GM08714 (cell line): Measurements from ENCODE around the gene CELA3B.
"Not testable (repeated sequence)": the region's sequence is repeated elsewhere in the genome, so short reads cannot be mapped to it uniquely, and the experiment has no call there.

Source experiments
- H3K4me3 ChIP-seq: fragments of 200-500 bp; sonication (Bioruptor generic); 2 replicates; pipeline ENCODE4 v1.5.1; 2014; ENCODE audit warnings: mild to moderate bottlenecking, low read length, inconsistent platforms
- ZNF274 ChIP-seq: IDR thresholded peaks from 2 replicates; pipeline ENCODE4 v1.6.1; 2012; ENCODE audit warnings: mild to moderate bottlenecking, low read depth, low read length

Gene CELA3B

GRCh38 chr1:21976703-21977239 is at the start of gene CELA3B:
Gene CELA3B (plus strand): TSS chr1:21977022. CDS start chr1:21977040, 18 bp downstream.
- not testable (repeated sequence) for H3K4me3 ChIP-seq

DNA sequence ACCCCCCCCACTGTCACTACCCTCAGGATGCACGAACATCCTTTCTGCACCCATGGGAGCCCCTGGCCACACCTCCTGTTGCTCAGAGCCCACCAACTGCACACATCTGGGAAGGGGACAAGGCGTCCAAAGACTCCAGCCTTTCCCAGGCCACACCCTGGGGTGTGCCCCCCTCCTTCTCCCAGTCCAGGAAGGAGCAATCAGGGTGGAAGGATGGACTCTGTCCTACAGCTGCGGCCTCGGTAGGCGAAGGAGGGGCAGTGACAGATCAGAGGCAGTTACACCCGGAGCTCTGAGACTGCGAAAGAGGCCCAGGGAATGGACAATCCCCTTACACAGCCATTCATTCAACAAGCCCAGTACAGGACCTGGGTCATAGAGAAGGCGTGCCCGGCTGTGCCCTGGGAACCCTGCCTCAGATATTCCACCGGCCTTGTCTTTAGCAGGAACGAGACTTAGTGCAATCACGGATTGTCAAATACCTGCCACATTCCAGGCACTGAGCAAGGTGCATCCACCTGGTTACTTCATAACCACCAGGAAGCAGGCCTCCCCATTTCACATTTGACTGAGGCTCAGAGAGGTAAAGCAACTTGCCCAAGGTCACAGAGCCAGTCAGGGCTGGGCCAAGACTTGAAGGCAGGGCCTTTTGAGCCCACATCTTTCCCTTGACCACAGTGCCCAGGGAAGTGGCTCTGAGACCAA is 49.1 kb upstream of the CELA3B start:
- H3K4me3 ChIP-seq, result no peak overlapping the region
- no peak for TF ChIP-seq ZNF274

DNA sequence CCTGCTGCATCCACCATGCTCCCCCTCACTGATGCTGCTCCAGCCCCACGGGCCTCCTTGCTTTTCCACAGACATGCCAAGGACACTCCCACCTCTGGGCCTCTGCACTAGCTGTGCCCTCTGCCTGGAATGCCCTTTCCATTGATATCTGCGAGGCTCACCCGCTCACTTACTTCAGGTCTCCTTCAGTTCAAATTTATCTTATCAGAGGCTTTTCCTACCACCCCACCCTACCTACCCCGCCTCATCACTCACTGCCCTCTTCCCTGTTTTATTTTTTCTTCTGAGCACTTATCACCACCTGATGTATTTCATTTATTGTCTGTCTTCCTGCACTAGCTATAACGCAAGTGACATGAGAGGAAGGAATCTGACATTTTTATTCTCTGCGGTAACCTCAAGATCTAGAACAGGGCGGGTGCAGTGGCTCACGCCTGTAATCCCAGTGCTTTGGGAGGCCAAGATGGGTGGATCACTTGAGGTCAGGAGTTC is 46.7 kb upstream of the CELA3B start:
- TF ChIP-seq ZNF274, result no peak
- H3K4me3 ChIP-seq, result no peak overlapping the region

DNA sequence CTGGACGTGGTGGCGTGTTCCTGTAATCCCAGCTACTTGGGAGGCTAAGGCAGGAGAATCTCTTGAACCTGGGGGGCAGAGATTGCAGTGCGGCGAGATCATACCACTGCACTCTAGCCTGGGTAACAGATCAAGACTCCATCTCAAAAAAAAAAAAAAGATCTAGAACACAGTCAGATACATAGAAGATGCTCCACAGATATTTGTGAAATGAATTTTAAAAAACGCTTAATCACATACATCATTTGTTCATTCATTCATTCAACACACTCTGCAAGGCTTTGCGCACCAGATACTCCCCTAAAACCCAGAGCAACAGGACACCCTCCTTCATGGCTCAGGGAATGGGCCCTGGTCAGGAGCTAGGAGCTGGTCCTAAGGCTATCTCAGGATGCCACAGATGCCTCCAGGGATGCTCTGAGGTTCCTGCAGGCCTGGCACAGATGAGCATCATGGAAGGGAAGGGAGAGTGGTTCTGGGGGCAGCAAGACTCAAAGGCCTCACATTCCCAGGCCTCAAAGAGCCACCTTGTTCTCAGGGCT is 46.1 kb upstream of the CELA3B start:
- no peak for TF ChIP-seq ZNF274
- no peak overlapping the region for H3K4me3 ChIP-seq

GRCh38 chr1:21931171-21932093 is 45.4 kb upstream of the CELA3B start:
- TF ChIP-seq ZNF274, result no peak
- no peak overlapping the region for H3K4me3 ChIP-seq

- no peak for TF ChIP-seq ZNF274
- H3K4me3 ChIP-seq, result no peak overlapping the region
These were observed 44.7 kb upstream of the CELA3B start for GRCh38 chr1:21932127-21932526.

- no peak for TF ChIP-seq ZNF274
- no peak overlapping the region for H3K4me3 ChIP-seq
These were observed 43.2 kb upstream of the CELA3B start for GRCh38 chr1:21933397-21934248.

DNA sequence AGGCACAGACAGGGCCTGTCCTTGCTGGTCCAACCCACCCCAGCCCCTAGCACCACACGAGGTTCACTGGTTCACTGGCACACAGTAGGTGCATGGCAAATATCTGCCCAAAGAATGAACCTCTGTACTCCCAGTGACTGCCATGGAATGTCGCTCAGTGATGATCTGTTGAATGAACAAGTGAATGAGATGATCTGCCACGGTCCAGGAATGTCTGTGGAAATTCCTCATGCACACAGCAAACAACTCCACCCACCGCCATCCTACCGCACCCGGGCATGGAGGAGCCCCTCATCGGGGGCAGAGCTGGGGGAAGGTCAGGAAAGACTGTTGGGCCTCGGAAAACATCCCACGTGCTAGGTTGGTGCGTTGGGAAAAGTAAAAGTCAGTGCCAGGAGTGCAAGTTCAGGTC is 41.4 kb upstream of the CELA3B start:
- TF ChIP-seq ZNF274, result no peak
- no peak overlapping the region for H3K4me3 ChIP-seq

DNA sequence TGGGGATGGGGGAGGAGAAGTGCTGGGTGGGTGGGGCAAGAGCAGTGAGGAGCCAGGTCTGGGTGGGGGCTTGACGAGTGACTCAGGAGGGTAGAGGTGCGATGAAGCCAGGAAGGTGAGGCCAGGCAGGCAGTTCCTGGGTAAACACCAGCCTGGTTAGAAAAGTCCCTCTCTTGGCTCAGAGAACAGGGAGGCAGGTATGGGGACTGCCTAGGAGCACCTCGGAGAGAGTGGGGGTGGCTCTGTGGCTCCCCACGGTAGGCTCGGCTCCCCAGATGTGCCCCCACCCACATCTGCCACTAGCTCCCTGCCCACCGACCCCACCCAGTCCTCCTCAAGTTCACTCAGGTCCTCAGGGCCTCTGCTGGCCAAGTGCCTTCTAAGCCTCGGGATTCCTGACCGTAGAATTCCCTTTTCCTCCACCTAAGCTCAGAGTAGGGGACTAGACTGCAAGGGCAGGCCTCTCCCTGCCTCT is 40.9 kb upstream of the CELA3B start:
- no peak overlapping the region for H3K4me3 ChIP-seq

DNA sequence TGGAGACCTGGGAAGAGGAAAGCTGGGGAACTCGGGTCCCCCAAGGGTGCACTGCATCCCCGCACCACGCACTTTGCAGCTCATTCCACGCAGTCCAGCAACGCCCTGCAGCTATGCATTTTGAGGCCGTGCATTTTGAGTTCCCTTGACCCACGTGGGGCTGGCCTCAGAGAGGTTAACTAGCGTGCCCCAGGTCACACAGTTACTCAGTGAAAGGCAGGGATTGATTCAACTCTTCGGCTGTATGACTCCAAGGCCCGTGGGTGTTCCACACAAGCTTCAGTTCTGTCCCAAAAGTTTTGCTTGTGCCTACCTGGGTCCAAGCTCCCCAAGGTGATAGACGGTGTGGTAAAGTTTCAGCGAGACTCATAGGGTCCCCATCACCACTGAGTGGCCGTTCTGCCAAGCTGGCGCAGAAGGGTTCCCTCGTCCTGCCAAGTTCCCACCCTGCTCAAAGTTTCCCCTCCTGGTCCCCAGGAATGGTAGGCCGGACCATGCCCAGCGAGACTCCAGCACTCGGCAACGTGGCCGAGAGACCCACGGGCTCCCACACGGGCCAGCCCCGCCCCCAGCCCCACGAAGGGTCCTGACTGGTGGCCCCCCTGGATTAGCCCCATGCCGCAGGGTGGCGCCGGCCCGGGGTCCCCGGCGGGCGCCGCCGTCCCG is 40.3 kb upstream of the CELA3B start:
- peak overlapping the region; percentile 30; the same call in 1 of the 2 replicates for H3K4me3 ChIP-seq
- no peak for TF ChIP-seq ZNF274

More for the DNA sequence above, 40.9 kb upstream of the CELA3B start:
- TF ChIP-seq ZNF274, result no peak

DNA sequence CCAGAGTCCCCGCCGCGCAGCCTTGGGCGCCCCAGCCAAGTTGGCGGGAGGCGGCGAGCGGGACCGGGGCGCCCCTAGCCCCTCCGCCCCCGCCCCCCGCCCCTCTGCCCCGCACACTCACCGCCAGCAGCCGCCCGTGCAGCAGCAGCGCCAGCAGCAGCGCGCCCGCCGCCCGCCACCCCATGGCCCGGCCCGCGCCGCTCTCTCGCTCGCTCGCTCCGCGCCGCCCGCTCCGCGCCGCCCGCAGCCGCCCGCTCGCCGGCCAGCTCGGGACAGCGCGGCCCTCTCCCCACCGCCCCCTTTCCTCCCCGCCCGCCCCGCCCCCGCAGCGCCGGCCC is 39.8 kb upstream of the CELA3B start, which contains the start of gene HSPG2:
TSS of gene HSPG2 (minus strand) at position 277 of the 338 bp plus-strand sequence. CDS start at position 184, 93 bp downstream.
- peak within 1 kb of the TSS; percentile 30; the same call in 1 of the 2 replicates for H3K4me3 ChIP-seq
- TF ChIP-seq ZNF274, result no peak

DNA sequence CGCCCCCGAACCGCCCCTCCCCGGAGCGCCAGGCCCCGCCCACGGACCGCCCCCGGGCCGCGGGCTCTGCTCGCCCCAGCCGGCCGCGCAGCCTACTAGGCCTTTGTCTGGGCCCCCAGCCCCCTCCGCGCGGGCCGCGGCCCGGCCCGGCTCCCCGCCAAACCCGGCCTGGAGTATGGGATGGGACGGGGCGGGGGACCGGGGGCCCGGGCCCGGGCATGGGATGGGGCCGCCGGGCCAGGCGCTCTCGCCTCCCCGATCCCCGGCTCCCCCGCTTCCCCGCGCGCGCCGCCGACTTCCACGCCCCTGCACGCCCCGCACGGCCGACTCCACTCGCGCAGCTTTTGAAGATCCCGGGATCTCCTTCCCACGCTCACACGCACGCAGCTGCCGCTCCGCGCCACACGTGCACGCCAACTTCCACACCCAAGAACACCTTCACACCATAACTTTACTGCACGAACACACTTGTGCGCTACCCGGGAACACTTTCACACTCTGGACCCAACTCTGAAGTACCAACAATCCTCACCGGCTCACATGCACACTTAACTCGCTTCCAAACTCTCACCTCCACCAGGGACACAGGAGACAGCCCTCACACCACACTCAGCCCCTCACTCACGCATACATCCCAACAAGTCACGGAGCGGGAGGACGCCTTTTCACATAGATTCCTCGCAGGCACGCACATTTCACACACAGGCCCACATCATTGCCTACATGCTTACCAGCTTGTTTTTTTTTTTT is 39.3 kb upstream of the CELA3B start:
- no peak for TF ChIP-seq ZNF274
- H3K4me3 ChIP-seq, result no peak overlapping the region; the same call in 1 of the 2 replicates
